Activated CD8-positive, alpha-beta memory T cell treated with anti-CD3 and anti-CD28 coated beads for 36 hours (primary cell): ENCODE data around the gene ACIN1. TPM values are rescaled to one million over a fixed set of nuclear protein-coding genes. Genes with fewer than 3 reads are reported as not detected.

Source experiments
- CTCF ChIA-PET: fragments of 350-600 bp; sonication (Branson Sonifier 250); formaldehyde crosslinking; loops from one replicate; lab custom pipeline; 2021; ENCODE audit warnings: antibody characterized with exemption; lab: Charles Lee
- POLR2A ChIA-PET: fragments of 350-600 bp; sonication (Branson Sonifier 250); formaldehyde crosslinking; loops from one replicate; lab custom pipeline; 2021; ENCODE audit warnings: antibody characterized with exemption; lab: Charles Lee
- total RNA-seq, 2 experiments: library from RNA; stranded (reverse); gene quantifications; one replicate each; pipeline ENCODE4 v1.2.3, GENCODE V29; 2021

ACIN1 gene
- total RNA-seq, 2 experiments from 2014 or later, result 190 to 191 TPM

DNA sequence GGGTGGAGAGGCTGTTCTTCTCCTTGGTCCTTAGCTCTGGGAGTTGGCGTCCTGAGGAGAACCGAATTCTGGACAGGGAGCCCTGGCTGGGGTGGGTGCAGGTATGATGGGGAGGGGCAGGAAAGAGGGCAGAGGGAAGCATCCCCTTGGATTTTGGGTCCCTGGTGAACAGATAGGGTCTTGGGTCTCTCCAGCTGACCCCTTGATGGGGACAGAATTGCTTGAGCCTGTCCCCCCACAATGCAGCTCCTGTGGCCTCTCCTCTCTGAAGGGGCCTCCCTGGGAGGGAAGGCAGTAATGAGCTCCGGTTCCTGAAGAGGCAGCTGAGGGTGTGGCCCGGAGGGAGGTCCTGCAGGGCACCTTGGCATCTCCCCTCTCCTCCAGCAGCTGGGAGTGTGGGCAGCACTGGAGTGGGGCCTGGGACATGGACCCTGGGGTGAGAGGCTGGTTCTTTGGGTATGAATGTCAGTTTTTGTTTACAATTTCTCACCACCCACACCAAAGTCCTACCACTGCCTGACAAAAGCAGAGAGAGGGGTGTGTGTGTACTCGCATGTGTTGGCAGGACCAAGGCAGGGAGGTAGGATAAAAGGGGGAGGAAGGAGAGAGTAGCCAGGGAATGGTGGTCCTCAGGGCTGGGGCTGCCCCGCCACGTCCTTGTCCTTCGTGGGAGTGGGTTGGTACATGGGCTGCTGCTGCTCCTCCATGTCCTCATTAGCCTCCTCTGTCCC is 31.8 kb upstream of the ACIN1 start:
- ChIA-PET POLR2A (no interaction called here), CTCF (no interaction called here)

- ChIA-PET POLR2A (no interaction called here), CTCF (no interaction called here)
These were observed 31.1 kb upstream of the ACIN1 start for GRCh38 chr14:23125933-23126524.

GRCh38 chr14:23125011-23125410 is 30.1 kb upstream of the ACIN1 start:
- ChIA-PET CTCF (interaction anchor here (2.7 kb wide), 1 partner anchor 62 kb away, joined by 7 read pairs; no protein-coding TSS in a partner anchor), POLR2A (interaction anchor here (0.5 kb wide), 1 partner anchor 54 kb away, joined by 5 read pairs; no protein-coding TSS in a partner anchor)

- CTCF ChIA-PET, result interaction anchor here (1.6 to 2.7 kb wide), 2 partner anchors 63 to 256 kb away, joined by 4 to 7 read pairs; no protein-coding TSS in a partner anchor
- POLR2A ChIA-PET, result no interaction called here
These were observed 29.5 kb upstream of the ACIN1 start for GRCh38 chr14:23124337-23124954.

- ChIA-PET POLR2A (no interaction called here), CTCF (interaction anchor here (0.7 to 2.7 kb wide), 4 partner anchors 64 to 1173 kb away, joined by 3 to 7 read pairs (median 4); no protein-coding TSS in a partner anchor)
These were observed 28.5 kb upstream of the ACIN1 start for GRCh38 chr14:23123419-23123818.

GRCh38 chr14:23122086-23122485 is 27.1 kb upstream of the ACIN1 start:
- POLR2A ChIA-PET, result no interaction called here
- CTCF ChIA-PET, result interaction anchor here (0.8 to 2.8 kb wide), 10 partner anchors 20 to 182 kb away, joined by 3 to 17 read pairs (median 7); partner anchors contain the start of genes ACIN1 and C14orf119

DNA sequence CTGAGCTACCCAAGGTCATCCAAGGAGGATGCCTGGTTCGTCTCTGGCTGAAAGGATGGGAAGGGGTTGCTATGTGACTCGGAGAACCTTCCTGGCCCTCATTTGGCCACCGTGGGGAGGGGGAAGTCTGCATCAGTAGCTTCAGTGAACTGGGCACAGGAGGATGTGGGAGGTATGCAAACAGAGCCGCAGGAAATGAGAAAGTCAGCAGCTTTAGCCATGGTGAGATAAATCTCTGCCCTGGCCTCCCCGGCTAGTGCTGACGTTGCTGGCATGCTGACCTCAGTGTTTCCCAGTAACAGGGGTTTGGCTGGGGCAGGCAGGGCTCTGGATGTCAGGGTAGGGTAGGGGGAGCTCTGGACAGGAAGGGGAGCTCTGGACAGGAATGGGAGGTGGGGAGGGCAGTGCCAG is 26.4 kb upstream of the ACIN1 start:
- ChIA-PET CTCF (interaction anchor here (0.7 to 2.9 kb wide), 26 partner anchors 11 to 260 kb away, joined by 3 to 17 read pairs (median 4); partner anchors contain the start of genes ACIN1, C14orf119, CIROP and PABPN1), POLR2A (interaction anchor here (0.6 to 2.0 kb wide), 2 partner anchors 26 to 164 kb away, joined by 4 to 5 read pairs; partner anchors contain the start of genes ACIN1 and C14orf119)

DNA sequence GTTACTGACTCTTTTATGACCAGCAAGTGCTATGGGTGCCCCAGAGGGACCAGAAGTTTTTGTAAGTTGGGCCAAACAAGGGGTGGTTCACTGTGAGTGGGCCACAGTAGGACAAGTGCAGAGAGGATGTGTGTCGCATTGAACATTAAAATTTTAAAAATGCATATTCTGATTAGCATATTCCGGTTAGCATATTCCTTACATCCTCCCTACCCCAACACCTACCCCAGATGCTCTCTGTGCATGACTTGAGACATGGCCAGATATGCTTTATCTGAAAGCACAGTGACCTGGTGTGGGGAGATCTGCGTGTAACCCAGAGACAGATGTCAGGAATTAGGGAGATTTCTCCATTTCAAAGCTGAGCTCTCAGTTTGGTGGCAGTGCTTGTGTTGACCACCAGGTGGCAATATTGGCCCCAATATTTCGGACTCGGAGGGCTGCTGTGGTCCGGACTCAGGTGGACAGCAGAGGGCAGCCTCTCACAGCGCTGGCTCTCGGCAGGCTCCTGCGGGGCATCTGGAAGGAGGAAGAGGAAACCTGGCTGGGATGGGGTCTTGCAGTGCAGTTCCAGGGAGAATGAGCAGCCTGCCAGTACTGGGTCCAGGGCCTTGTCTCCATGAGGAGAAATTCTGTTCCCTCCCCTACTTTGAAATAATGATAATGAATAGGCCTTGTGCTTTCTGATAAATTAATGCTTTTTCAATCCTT is 25.8 kb upstream of the ACIN1 start:
- POLR2A ChIA-PET, result interaction anchor here (0.6 to 2.0 kb wide), 2 partner anchors 26 to 163 kb away, joined by 4 to 5 read pairs; partner anchors contain the start of genes ACIN1 and C14orf119

DNA sequence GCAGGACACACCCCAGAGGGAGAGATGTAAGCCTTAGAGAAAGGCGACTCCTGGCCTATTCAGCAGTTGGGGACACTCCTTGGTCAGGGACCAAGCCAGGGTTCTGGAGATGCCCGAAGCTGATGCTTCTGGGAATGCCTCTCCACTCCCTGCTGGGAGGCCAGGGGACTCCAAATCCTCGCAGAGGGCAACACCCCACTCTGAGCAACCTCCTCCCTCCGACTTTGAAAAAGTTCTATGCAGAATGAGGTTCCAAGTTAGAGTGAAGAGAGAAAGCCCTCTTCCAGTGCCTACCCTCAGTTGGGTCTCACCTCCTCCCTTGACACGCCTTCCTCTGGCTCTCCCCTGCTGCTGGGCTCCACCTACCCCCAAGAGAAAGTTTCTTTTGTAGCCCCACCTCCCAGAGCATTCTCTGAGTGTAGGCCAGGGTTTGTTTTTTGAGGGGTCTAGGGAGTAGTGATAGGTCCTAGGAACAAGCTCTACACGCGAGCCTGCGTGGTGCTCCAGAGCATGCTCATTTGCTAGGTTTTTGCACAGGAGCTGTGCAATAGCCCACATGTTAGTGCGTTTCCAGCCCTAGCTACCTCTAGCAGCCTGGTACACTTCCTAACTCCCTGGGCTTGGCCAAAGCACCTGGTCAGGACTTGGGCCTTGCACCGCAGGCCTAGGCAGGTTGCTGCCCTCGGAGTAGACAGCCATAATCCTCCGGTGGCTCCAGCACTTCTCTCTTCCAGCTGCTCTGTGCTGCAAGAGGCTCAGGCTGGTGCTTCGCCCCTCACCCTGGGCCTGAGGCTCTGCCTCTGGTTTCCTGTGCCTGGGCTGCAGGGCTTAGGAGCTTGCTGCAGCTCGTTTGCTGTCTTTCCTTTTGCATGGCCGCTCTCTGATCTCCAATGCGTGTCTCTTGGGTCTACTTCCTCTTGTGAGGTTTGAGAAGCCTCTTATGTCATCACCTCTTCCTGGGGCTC is 24.7 kb upstream of the ACIN1 start:
- CTCF ChIA-PET, result interaction anchor here (0.5 to 2.9 kb wide), 16 partner anchors 11 to 549 kb away, joined by 3 to 15 read pairs (median 4); partner anchors contain the start of genes ACIN1, C14orf119 and CDH24
- POLR2A ChIA-PET, result interaction anchor here (0.5 to 2.0 kb wide), 3 partner anchors 25 to 310 kb away, joined by 3 to 6 read pairs (median 5); partner anchors contain the start of genes ACIN1 and C14orf119

More for the DNA sequence above, 25.8 kb upstream of the ACIN1 start:
- CTCF ChIA-PET, result interaction anchor here (0.6 to 2.9 kb wide), 45 partner anchors 8 to 261 kb away, joined by 3 to 17 read pairs (median 4); partner anchors contain the start of genes ACIN1, C14orf119, CDH24 and CIROP

GRCh38 chr14:23118506-23119362 is 23.8 kb upstream of the ACIN1 start, which contains the start of gene CEBPE:
CEBPE (minus strand) TSS chr14:23119255; CDS start chr14:23119091, 164 bp downstream.
- ChIA-PET CTCF (interaction anchor here (1.7 to 2.9 kb wide), 3 partner anchors 50 to 261 kb away, joined by 7 to 15 read pairs (median 10); no protein-coding TSS in a partner anchor), POLR2A (interaction anchor here (0.6 kb wide), 1 partner anchor 70 kb away, joined by 6 read pairs; no protein-coding TSS in a partner anchor)

DNA sequence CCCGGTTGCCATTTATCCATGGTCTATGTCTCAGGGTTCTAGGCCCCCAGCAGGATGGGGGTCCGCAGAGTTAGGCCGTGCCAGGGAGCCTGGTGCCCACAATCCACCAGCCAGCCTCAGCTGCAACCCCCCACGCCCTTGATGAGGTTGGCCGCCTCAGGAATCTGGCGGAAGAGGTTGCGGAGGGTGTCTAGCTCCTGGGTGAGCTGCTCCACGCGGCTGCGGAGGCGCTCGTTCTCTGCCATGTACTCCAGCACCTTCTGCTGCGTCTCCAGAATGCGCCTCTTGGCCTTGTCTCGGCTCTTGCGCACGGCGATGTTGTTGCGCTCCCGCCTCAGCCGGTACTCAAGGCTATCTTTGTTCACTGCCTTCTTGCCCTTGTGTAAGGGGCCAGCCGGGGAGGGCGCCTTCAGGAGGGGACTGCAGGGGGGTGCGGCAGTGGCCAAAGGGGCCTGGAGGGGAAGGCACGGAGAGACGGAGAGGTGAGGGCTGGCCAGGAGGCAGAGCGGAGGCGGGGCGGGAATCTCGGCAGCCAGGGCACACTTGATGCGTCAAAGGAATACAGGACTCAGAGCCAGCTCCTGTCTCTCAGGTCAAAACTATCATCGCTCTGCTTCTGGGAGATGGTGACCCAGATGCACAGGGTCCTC is 22.6 kb upstream of the ACIN1 start:
- CTCF ChIA-PET, result no interaction called here

GRCh38 chr14:23115918-23116317 is 21.0 kb upstream of the ACIN1 start:
- ChIA-PET CTCF (no interaction called here), POLR2A (no interaction called here)

More for the DNA sequence above, 22.6 kb upstream of the ACIN1 start:
- POLR2A ChIA-PET, result no interaction called here

DNA sequence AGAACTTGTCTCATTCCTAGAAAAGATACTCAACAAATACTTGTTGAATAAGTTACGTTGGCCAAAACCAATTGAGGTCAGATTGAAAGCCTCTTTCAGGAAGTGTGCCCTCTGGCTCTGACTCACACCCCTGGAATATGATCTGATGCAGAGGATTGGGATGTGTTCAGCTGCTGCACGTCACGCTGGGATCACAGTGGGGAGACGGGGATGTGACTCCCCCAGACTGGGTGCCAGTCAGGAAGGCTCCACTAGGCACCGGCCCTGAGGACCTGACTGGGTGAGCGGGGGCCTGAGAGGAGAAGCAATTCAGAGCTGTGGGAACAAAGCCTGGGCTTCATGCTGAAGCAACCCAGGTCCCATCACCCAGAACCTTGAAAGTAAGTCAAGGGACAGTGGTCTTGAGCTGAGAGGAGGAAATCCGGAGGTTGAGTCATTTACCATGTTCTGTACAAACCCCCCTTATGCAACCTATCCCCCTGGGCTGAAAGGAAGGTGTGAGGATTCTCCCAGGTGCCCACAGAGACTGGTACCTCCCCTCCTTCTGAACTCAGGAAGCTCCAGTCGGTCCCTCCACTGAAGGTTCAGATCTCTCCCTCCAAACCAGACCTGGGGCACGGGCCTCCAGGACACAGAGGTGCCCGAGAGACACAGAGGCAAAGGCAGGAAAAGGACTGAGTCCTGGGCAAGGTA is 20.2 kb upstream of the ACIN1 start:
- ChIA-PET CTCF (interaction anchor here (0.6 kb wide), 1 partner anchor 190 kb away, joined by 5 read pairs; no protein-coding TSS in a partner anchor), POLR2A (no interaction called here)

- POLR2A ChIA-PET, result no interaction called here
- CTCF ChIA-PET, result no interaction called here
These were observed 19.7 kb upstream of the ACIN1 start for GRCh38 chr14:23114669-23115038.

DNA sequence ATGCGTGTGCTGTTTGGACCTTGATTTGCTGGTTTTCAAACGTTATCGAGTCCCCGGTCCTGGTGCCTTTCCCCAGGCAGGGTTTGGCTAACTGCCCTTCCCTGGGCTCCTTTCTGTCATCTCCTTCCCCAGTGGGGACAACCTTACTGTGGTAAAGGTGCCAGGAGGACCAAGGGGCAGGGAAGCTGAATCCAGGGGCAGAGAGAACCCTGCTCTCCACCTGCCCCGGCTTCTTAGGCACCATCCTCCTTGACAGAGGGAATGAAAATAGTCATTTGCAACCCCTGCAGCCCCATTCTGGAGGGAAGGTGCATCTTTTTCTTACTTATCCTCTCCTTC is 19.2 kb upstream of the ACIN1 start:
- ChIA-PET POLR2A (no interaction called here), CTCF (no interaction called here)
